HCEC 1CT (cell line): ENCODE data around the gene THSD8.

Source experiments
- DNase-seq: peaks from one replicate; pipeline ENCODE4 v3.0.0-alpha.2; 2017

The THSD8 gene

DNA sequence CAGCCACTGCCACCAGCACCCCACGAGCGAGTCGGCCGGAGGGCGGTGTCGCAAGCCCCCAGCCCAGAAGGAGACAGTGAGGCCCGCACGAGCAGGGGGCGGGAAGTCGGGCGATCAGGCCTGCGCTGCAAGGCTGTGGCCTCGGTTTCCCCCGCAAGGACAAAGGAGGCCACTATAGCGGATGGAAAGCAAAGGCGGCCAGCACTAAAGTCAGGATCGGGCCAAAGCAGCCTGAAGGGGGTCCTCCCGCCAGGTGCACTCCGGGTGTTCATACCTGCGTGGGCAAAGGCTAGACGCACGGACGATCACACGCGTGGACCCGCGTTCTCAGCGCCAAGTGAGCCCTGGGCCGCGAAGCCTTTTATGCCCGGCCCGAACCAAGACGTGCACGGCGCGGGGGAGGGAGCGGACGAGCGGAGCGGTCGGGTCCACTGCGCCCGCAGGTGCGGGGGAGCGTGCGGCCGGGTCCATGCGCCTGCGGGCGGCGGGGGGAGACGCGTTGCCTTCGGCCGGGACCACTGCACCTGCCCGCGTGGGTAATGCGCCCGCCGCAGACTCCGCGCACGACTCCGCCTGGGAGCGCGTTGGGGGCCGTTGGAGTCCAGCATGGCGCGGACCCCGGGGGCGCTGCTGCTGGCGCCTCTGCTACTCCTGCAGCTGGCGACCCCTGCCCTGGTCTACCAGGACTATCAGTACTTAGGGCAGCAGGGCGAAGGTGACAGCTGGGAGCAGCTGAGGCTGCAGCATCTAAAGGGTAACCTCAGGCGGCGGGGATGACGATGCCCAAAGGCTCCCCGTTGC, at the start of gene THSD8, which contains the start of gene PRDX2:
TSS of gene THSD8 (plus strand) at position 604 of the 801 bp plus-strand sequence. CDS start at position 607, 3 bp downstream.
TSS of gene PRDX2 (minus strand) at position 335 of the 801 bp plus-strand sequence. CDS start 539 bp downstream, outside the sequence.
- peak; percentile 67 for DNase-seq

DNA sequence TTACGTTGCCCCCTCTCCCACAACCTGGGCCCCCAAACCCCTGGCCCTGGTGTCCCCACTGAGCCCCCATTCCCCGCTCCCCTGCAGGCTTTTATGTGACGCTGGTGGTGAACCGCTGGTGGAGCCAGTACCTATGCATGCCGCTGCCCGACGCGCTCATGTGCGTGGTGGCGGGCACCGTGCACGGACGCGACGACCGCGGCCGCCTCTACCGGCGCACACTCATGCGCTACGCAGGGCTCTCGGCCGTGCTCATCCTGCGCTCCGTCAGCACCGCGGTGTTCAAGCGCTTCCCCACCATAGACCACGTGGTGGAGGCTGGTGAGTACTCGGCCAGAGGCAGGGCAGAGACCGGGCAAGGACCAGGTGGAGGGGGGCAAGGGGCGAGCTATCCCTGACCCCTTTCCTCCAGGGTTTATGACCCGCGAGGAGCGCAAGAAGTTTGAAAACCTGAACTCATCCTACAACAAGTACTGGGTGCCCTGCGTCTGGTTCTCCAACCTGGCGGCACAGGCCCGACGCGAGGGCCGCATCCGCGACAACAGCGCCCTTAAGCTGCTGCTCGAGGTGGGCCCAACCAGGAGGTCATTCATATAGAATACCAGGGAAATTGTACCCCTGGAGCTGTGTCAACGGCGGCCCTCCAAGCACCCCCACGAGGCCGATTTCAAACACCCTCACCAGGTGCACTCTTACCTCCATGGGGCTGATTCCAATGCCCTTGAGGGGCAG, 47.2 kb upstream of the THSD8 start:
- no peak for DNase-seq

DNA sequence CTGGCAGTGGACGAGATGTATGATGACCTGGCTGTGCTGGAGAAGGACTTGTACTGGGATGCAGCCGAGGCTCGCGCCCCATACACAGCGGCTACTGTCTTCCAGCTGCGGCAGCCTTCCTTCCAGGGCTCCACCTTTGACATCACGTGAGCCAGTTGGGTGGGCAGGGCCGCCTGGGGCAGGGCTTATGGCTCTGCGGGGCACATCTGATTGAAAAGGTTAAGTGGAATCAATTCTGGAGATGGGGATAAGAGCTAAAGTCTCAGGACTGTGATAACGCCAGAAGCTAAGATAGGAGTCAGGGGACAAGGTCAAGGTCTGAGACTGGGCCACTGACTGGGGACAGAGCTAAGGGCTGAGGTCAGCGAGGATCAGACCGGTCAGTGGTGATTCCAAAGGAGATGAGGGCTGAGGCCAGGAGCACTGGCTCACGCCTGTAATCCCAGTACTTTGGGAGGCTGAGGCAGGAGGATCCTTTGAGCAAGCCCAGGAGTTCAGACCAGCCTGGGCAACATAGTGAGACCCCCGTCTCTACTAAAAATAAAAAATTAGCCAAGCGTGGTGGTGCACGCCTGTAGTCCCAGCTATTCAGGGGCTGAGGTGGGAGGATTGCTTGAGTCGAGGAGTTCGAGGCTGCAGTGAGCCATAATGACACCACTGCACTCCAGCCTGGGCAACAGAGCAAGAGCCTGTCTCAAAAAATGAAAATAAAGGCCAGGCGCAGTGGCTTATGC, 45.6 kb upstream of the THSD8 start:
- DNase-seq = no peak

DNA sequence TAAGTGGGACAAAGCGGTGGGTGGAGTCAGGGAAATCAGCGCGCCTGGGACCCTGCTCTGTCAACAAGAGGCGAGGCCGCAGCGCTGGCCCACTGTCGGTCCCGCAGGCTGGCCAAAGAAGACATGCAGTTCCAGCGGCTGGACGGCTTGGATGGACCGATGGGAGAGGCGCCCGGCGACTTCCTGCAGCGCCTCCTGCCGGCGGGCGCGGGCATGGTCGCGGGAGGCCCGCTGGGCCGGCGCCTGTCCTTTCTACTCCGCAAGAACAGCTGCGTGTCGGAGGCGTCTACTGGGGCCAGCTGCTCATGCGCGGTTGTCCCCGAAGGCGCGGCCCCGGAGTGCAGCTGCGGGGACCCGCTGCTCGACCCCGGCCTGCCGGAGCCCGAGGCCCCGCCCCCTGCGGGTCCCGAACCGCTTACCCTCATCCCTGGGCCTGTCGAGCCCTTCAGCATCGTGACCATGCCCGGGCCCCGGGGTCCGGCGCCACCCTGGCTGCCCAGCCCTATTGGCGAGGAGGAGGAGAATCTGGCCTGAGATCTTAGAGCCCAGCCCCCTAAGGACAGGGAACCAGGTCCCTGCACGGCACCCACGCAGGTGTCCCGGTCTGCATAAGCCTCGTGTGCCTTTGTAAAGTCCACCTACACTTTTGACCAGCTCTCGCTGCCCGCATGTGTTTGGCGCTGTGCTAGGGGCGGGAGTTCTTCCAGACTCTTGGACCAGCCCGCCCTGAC, 44.2 kb upstream of the THSD8 start:
- DNase-seq = peak; percentile 74

DNA sequence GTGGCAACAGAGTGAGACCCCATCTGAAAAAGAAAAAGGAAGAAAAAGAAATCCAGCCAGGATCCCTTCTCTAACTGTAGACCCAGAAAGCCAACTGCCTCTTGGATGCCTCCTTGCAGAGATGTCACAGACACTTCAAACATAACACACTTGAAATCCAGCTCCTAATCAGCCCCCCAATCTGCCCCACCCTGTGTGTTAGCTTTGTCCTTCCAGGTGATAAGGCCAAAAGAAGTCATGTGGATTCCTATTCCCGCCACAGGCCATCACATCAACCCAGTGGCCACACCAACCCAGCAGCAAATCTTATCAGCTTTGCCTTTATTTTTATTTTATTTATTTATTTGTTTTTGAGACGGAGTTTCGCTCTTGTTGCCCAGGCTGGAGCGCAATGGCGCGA, 42.2 kb upstream of the THSD8 start:
- no peak for DNase-seq

DNA sequence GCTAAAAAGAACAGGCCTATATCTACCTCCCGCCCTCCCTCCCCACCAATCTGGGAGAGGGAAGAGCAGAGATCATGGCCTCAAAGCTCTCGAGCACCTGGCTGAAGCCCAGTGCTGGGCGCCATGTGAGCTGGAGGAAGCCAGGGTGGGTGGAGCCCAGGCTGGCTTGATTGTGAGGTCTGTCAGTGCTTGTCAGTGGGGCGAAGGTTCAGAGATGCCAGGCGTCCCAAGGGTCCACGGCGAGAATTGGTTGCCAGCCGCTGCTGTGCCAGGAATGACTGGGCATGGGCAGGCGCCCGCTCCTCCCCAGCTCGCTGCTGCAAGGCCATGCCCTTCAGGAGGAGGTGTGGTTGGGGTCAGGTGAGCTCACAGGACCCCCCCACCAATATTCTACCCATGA, 38.8 kb upstream of the THSD8 start:
- DNase-seq = no peak

DNA sequence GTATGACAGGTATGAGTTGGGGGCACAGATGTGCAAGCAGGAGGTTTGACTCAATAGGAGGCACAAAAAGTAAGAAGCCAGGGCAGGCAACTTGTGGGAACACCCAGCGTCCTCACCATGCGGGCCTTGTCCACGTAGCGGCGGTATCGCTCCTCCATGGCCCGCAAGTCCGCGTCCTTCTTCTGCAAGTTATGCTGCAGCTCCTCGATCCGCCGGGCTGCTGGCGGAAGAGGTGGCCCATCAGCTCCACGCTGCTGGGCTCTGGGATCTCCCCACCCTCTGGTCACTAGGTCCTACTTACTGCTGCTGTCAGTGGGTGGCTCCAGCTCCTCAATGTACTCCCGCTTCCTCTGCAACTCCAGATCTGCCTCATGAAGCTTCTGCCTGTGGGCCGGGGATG, 37.2 kb upstream of the THSD8 start:
- no peak for DNase-seq

DNA sequence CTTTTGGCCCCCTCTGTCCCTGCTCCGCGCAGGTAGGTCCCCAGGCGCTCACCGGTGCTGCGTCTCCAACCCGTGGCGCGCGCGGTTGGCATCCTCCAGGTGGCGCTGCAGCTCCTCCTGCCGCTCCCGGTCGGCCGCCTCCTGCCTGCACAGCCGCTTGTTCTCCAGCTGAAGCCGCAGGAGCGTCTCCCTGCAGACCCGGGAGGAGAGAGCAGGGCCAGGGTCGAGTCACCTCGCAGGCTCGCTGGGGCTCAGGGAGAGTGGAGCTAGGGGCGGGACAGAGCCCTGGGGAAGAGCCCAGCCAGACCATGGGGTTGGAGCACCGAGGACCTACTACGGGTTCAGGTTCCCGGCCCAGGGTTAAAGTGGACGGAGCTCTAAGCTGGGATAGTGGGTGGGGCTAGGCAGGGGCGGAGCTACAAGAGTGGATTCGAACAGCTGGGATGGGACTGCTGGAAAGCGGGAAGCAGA, 35.8 kb upstream of the THSD8 start:
- DNase-seq = peak; percentile 66

DNA sequence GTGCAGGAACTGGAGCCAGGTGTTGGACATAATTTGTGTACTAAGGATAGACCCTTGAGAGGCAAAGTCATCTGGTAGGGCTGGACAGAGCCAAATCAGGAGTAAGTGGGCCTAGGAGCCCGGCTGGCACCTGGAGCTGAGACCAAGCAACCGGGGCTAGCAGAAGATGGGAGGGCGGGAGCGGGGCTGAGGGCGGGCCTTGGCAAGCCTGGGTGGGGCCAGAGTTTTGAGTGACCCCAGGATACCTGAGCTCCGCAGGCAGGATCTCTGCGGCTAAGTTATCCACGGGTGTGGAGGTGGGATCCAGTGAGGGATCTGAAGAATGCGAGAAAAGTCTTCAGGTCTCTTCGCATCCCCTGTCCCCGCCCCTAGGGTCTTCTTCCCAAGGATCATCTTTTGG, 34.7 kb upstream of the THSD8 start:
- no peak for DNase-seq

DNA sequence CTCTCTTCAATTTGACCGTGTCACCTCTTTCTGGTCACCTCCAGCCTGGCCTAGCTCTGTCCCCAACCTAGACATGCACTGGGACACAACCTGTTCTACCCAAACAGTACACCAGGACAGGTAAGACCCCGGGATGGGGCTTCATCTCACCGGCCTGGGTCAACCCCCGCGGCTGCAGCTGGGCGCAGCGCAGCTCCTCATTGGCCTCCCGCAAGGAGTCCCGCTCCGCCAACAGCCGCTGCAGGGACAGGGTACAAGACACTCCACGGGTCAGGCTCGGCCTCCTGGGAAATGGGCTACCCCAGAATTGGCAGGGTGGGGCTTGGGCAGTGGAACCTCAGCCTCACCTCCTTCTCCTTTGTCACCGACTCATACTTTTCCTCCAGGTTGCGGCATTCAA, 34.2 kb upstream of the THSD8 start:
- DNase-seq = no peak

DNA sequence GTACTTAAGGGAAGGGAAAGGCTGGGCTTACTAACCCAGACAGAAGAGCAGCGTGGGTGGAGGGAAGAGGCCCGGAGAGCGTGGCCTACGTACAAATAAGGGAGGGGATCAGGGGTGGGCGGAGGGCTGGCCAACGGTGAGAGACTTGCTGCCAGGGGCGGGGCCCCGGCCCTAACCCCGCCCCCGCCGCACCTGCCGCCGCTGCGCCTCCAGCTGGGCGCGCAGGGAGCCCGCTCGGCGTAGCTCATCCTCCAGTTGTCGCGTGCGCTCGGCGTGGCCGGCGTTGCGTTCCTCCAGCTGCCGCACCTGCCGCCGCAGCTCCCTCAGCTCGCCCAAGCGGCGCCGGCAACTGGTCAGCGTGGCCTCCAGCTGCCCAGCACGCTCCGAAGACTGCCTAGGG, 32.2 kb upstream of the THSD8 start:
- DNase-seq = no peak

DNA sequence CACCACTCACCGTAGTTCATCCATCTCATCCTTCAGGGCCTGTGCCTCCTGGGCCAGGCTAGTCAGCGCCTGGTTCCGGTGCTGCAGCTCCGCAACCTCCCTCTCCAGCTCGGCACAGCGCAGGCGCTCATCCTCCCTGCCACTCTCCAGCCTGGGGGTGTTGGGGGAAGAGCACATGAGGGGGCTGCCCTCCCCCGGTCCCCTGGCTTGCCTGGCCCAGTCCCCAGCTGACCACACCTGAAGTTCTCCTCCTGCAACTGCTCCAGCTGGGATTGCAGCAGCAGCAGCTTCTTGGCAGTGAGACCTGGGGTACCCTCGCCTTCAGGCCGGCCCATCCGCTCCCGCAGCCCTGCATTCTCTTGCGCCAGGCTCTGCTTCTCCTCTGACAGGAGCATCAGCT, 30.9 kb upstream of the THSD8 start:
- DNase-seq = no peak

DNA sequence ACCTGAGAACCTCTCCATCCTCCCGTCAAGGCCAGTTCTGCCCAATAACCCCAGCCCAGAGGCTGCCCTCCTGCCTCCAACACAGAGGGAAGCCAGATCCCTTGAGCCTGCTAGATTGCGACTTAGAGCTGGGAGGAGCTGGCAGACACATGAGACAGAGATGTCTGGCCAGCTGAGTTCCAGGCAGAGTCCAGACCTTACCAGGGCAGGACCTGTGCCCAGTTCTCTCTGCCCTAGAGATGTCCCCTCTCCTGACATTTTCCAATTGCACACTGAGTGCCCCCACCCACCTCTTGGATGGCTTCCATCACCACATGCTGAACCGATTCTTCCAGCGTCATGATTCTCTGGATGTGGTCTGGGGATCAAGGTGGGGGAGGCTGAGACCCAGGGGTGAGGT, 29.5 kb upstream of the THSD8 start:
- no peak for DNase-seq

DNA sequence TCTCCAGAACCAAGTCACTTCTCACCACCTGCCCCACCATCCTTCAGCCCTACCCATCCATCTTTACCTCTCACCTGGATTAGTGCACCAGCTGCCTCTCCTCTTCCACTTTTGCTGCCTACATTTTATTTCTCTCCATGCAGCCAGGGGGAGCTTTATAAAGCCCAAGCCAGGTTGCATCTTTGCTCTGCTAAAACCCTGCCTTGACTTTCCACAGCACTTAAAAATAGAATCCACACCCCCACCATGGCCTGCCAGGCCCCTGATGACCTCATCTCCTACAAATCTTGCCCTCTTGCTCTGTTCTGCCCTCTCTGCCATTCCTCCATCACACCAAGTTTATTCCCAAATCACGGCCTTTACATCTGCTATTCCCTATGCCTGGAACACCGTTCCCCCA, 28.3 kb upstream of the THSD8 start:
- DNase-seq = peak; percentile 34

DNA sequence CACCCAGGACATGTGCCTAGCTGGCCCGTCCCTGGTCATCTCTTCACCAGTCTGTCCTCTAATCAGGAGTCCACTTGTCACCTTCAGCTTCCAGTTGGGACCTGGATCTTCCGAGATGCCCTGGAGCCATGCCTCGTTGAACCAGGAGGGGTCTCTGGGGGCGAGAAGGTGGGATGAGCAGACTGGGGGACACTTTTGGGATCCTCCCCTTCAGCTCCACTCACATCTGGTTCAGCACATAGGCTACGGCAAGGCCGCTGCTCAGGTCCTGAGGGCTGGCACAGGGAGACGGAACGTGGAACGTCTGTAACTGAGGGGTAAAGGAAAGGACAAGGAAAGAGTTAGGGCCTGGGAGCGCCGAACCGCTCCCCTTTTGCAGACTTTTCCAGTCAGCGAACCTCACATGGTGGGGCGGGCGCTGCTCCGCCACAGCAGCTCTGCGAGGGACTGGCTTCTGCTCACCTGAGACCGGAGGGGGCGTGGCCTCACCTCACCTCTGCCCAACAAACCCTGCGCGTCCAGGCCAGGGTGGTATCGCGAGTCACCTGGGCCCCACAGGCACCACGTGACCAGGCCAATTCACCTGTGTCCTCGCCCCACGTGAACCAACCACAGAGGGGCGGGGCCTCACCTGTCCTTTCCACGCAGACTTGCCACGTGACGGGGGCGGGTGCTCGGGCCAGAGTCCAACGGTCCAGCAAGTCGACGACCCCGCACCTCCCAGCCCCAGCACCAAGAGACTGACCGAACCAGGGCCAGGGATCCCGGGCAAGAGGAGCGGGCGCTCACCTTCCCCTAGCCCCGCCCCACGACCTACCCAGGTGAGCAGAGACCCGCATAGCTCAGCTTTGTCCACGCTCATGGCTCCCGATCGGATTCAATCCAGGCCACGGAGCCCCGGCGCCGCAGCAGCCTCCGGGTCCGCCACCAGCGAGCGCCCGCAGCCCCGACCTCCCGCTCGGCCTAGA, 27.0 kb upstream of the THSD8 start, which contains the start of gene HOOK2:
TSS of gene HOOK2 (minus strand) at position 965 of the 968 bp plus-strand sequence. CDS start at position 862, 103 bp downstream.
- DNase-seq = no peak

DNA sequence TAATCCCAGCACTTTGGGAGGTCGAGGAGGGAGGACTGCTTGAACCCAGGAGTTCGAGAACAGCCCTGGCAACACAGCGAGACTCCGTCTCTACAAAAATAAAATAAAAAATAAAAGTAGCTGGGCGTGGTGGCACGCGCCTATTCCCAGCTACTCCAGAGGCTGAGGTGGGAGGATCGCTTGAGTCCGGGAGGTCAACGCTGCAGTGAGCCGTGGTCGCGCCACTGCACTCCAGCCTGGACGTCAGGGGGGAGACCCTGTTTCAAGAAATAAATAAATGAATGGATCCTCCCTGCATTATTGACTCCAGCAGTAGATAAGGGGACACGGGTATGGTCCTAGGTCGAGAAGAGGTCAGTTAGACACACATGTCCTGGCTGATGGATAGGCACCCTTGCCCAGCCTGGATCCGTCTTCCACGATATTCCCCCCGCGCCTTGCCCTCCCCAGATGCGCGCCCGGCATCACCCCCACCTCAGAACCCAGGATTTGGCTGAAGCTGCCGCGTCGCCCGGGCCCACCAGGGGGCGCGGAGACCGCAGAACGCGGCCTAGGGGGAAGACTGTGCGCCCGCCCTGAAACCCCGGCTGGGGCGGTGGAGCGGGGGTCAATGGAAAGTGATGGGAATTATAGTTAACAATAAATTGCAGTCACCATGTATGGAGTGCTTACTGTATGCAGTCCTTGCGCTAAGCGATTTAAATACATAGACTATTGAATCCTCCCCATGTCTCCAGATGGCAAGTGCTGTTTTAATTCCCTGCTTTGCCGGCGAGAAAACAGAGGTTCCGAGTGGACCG, 24.5 kb upstream of the THSD8 start:
- DNase-seq = peak; percentile 68

DNA sequence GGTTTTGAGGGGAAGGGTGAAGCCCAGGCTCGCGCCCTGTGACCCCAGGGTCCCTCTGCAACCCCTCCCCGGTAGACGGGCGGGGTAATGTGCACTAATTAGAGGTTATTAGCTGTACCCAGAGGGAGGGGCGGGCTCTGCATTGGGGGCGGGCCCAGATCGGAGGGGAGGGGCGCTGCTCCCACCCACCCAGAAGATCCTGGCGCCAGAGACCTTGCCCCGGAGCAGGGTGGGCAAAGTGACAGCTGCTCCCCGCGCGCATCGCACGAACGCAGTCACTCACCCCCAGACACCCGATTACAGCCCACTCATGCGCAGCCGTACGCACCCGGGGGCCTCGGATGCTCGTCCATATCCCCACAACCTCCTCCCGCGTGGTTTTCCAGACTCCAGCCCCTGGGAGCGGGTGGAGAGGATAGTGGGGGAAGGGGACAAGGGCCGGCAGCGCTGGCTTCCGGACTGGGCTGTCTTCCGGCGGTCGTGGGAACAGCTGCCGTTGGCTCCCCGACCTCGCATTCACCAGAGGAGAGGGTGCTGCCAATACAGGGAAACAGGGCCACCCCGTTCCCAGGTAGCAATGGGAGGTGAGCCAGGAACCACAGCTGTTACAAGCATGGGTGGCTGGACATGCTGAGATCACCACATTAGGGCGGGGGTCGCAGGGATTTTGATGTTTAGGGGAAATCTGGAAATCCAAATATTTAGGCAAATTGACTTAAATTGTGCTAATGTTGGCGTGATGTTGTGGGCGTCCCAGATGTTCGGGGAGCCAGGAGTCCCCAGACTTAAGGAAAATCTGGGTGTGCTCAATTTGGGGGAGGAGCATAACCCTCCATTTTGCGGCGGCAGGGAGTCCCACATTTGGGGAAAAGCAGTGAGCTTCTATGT, 23.6 kb upstream of the THSD8 start:
- DNase-seq = peak; percentile 69

DNA sequence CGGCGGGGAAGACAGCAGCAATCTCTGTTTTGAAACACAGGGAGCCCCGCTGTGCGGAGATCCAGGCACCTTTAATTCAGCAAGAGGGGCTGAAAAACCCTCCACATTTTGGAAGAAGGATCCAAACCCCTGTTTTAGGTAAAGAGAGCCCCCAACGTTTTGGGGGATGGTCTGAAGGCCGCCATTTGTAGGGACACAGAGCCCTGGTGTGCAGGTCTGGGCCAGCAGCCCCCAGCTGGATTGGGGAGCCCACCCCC, 23.0 kb upstream of the THSD8 start:
- no peak for DNase-seq

DNA sequence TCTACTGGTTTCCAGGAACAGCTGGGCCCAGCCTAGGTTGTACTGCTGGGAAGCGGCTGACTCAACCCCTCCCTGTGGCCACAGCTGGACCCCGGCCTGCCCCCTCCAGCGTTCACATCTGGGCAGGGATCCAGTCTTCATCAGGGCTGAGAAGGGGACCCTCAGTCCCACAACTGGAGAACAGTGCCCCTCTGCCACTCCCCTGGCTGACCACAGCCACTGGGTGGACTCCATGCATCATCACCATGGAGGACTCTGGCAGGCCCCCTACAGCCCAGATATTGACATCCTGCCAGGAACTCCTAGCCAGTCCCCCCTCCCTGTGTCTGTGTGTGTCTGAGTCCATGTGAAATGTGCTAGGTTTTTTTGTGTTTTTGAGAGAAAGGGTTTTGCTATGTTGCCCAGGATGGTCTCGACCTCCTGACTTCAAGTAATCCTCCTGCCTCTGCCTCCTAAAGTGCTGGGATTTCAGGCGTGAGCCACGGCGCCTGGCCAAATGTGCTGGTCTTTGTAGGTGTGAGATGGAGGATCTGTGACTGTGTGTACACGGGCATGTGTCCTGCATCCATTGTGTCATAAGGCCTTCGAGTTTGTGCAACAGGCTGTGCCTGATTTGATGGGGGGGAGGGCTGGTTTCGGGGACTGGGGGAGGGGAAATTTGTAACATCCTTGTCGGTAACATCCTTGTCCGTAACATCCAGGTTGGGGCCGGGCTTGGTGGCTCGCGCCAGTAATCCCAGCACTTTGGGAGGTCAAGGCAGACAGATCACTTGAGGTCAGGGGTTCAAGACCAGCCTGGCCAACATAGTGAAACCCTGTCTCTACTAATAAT, 22.5 kb upstream of the THSD8 start:
- peak; percentile 71 for DNase-seq
